Aorta (tissue), 5 donors: ENCODE data around the gene GBF1. TPM values are rescaled to one million over a fixed set of nuclear protein-coding genes. Genes with fewer than 3 reads are reported as not detected.

Source experiments
- ATAC-seq: fragments of 200-7000 bp; cut with Tn5 transposase; one replicate; pipeline ENCODE4 v1.9.1; 2022; ENCODE audit warnings: moderate library complexity; ENCODE audit not compliant: low FRiP score
- DNase-seq, 2 donors: peaks; one replicate each; pipeline ENCODE4 v3.0.0-alpha.2; 2020
- H3K27ac ChIP-seq, 2 donors: one replicate each; pipeline ENCODE4 v1.5.1; 2013; ENCODE audit warnings: low read length in 2 of 2, mild to moderate bottlenecking in 2 of 2, moderate library complexity in 2 of 2, control low read depth in 1 of 2, inconsistent platforms in 1 of 2, low read depth in 1 of 2
- H3K27me3 ChIP-seq, 2 donors: one replicate each; pipeline ENCODE4 v1.6.1; 2013; ENCODE audit warnings: control low read depth in 1 of 2, low read length in 1 of 2, mild to moderate bottlenecking in 1 of 2, moderate library complexity in 1 of 2; ENCODE audit not compliant: insufficient read depth in 2 of 2, control insufficient read depth in 1 of 2
- H3K36me3 ChIP-seq, 2 donors: one replicate each; pipeline ENCODE4 v1.6.1; 2013; ENCODE audit warnings: control low read depth in 1 of 2, low read length in 1 of 2, mild to moderate bottlenecking in 1 of 2; ENCODE audit not compliant: insufficient read depth in 2 of 2, control insufficient read depth in 1 of 2
- H3K4me1 ChIP-seq, 2 donors: one replicate each; pipeline ENCODE4 v1.6.1; 2013; ENCODE audit warnings: low read length in 2 of 2, control low read depth in 1 of 2, mild to moderate bottlenecking in 1 of 2, moderate library complexity in 1 of 2; ENCODE audit not compliant: insufficient read depth in 2 of 2, control insufficient read depth in 1 of 2
- H3K4me3 ChIP-seq, 2 donors: one replicate each; pipeline ENCODE4 v1.5.1; 2013; ENCODE audit warnings: low read length in 2 of 2, control low read depth in 1 of 2, mild to moderate bottlenecking in 1 of 2
- H3K9me3 ChIP-seq: one replicate; pipeline ENCODE4 v1.6.1; 2013; ENCODE audit warnings: mild to moderate bottlenecking, low read length; ENCODE audit not compliant: control insufficient read depth
- WGBS, 2 donors: extraction: QIAGEN DNeasy Blood & Tissue Kit; methylation state at CpG; one replicate each; pipeline ENCODE4 v1.1.7; 2013; 5-methylcytosine and 5-hydroxymethylcytosine counted together
- intact Hi-C, 2 donors: fragments of 100-400 bp; cut with DNase I; formaldehyde crosslinking; loops; one replicate each; pipeline versions ENCODE4 v1.14.2 to v1.15.0; 2022
- polyA plus RNA-seq, 2 donors: library from polyadenylated mRNA; stranded (reverse); fragments of 200-250 nt; gene quantifications; one replicate each; pipeline ENCODE4 v1.2.3, GENCODE V29; 2013
- total RNA-seq, 2 donors: library from RNA; stranded (reverse); fragmentation: NEBNext Ultra II Directional; extraction: Animal tissue kit (Norgen Biotek cat#: 25700); gene quantifications; one replicate each; pipeline ENCODE4 v1.2.1, GENCODE V29; 2021
- donor health status: healthy with polysubstance abuse.
- donor health status: Bipolar disorder and iron deficiency.
- donor health status: DM: no; HTN: no; CAD: no.
- donor health status: DM: no; HTN: no; CAD: no.
- donor health status: DM: yes; HTN: yes; CAD: no.

Gene GBF1
- total and polyA plus RNA-seq, 4 donors, result 7.1 to 44.0 (median 32.6) TPM

DNA sequence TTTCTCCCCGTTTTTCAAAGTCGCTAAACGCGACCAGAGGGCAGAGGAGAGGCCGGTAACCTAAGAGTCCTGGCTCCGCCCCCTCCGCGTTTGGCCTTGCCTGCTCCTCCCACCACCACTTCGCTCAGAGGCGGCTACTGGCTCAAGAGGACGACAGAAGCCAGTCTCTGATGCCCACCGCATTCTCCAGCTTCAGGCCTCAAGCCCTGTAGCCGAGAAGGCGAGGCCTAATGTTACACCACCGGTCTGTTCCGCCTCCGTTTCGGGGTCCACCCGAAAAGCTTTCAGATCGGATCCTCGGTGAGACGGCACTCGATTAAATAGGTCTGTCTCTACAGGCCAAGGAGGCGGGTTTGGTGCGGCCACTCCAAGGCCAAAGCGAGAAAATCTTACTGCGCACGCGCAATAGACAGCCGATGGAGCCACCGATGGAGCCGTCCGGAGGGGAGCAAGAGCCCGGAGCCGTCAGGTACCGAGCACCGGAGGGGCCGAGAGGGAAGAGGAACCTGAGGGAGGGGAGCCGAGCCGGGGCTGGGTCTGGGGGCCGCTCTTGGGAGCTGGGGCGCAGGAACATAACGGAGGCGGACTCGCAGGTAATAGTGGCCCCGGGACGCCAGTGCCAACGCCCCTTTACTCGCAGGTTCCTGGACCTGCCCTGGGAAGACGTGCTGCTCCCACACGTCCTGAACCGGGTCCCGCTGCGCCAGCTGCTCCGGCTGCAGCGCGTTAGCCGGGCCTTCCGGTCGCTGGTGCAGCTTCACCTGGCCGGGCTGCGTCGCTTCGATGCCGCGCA lies 175.6 kb downstream of the GBF1 start, which contains the start of gene FBXL15:
FBXL15 (plus strand) TSS at position 123 of the 793 bp plus-strand sequence; CDS start at position 417, 294 bp downstream.
- intact Hi-C loops, result loop anchor here in 1 of 2 donors (2.0 kb wide), 1 partner anchor 26 kb away; the partner anchor contains the start of gene NFKB2
- H3K36me3 ChIP-seq, result no peaks in the 10 kb centered on the region
- WGBS, 2 donors, result 0 to 1% methylated on average over 63 to 66 of the region's 66 CpGs
- H3K4me3 ChIP-seq, result peak within 1 kb of the TSS; percentile 71 to 73
- no peaks in the 10 kb centered on the region for H3K9me3 ChIP-seq
- no peaks in the 10 kb centered on the region for H3K27me3 ChIP-seq
- peak within 1 kb of the TSS in 1 of 2 donors; percentile 76 for H3K27ac ChIP-seq
- H3K4me1 ChIP-seq, result no peaks in the 10 kb centered on the region
- peak; percentile 96 for ATAC-seq
- DNase-seq, result peak; percentile 98

DNA sequence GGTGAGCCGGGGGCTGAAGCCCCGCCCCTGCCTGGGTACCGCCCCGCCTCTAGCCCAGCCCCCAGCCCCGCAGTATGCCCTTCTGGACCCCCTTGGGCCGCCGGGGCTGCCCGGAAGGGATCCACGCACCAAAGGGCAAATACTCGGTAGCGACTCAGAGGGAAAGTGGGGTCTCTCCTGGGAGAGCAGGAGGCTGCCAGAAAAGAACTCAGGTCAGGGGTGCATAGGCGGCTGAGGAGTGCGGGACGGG lies 176.1 kb downstream of the GBF1 start:
- Histone ChIP-seq H3K4me1 (no peaks in the 10 kb centered on the region), H3K36me3 (no peaks in the 10 kb centered on the region), H3K4me3 (peak overlapping the region; percentile 14 to 73), H3K27ac (peak overlapping the region in 1 of 2 donors; percentile 1), H3K9me3 (no peaks in the 10 kb centered on the region), H3K27me3 (no peaks in the 10 kb centered on the region)
- DNase-seq (no peak), ATAC-seq (no peak)
- intact Hi-C loops, result loop anchor here in 1 of 2 donors (2.0 kb wide), 1 partner anchor 27 kb away; the partner anchor contains the start of gene NFKB2
- 0 to 1% methylated on average over 14 of the region's 14 CpGs for WGBS, 2 donors

DNA sequence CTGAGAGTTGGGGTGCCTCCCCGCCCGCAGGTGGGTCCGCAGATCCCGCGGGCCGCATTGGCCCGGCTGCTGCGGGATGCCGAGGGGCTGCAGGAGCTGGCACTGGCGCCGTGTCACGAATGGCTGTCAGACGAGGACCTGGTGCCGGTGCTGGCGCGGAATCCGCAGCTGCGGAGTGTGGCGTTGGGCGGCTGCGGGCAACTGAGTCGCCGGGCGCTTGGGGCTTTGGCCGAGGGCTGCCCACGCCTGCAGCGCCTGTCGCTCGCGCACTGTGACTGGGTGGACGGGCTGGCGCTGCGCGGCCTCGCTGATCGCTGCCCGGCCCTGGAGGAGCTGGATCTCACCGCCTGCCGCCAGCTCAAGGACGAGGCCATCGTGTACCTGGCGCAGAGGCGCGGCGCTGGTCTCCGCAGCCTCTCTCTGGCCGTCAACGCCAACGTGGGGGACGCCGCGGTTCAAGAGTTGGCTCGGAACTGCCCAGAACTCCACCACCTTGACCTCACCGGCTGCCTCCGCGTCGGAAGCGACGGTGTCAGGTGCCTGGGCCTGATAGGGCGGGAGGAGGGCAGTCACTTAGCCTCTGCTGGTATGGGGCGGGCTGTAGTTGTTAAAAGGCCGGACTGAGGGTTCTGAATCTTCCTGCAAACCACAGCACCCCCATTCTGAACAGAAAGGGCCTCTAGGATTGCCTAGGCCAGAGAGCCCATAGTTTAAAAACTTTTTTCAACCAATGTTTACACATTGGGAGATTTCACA lies 176.6 kb downstream of the GBF1 start:
- no peak for DNase-seq
- WGBS, 2 donors, result 1% methylated on average over 48 to 62 of the region's 62 CpGs

DNA sequence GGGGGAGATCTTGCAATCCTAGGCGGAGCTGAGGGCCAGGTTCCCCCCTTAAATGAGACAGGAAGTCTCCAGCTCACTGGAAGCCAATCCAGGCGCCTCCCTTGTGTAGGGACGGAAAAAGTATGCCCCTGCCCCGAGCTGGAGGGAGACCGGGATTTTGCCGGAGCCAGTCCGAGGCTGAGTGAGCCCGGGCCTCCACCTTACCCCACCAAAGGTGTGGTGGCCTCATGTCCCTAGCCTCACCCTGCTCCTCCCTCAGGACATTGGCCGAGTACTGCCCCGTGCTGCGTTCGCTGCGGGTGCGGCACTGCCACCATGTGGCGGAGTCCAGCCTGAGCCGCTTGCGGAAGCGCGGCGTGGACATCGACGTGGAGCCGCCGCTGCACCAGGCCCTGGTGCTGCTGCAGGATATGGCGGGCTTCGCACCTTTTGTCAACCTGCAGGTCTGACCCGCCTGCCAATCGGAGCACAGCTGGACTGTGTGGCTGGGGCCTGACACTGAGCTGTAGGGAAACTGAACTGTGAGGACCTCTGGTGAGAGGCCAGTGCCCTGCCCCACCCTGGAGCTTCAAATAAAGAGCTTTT lies 177.3 kb downstream of the GBF1 start:
- no peaks in the 10 kb centered on the region for H3K27me3 ChIP-seq
- H3K9me3 ChIP-seq, result no peaks in the 10 kb centered on the region
- WGBS, 2 donors, result 5 to 6% methylated on average over 28 of the region's 28 CpGs
- H3K27ac ChIP-seq, result no peak overlapping the region
- ATAC-seq, result peak; percentile 72
- intact Hi-C loops, result no loop called here
- H3K4me1 ChIP-seq, result no peaks in the 10 kb centered on the region
- DNase-seq, result peak; percentile 90 to 93
- no peaks in the 10 kb centered on the region for H3K36me3 ChIP-seq
- no peak overlapping the region for H3K4me3 ChIP-seq

More for the DNA sequence above, 176.6 kb downstream of the GBF1 start:
- peak; percentile 1 for ATAC-seq
- Histone ChIP-seq H3K27me3 (no peaks in the 10 kb centered on the region), H3K4me1 (no peaks in the 10 kb centered on the region), H3K9me3 (no peaks in the 10 kb centered on the region), H3K36me3 (no peaks in the 10 kb centered on the region), H3K4me3 (peak overlapping the region; percentile 14 to 73), H3K27ac (peak overlapping the region in 1 of 2 donors; percentile 1)
- intact Hi-C loops, result loop anchor here in 1 of 2 donors (2.0 kb wide), 1 partner anchor 27 kb away; the partner anchor contains the start of gene NFKB2

DNA sequence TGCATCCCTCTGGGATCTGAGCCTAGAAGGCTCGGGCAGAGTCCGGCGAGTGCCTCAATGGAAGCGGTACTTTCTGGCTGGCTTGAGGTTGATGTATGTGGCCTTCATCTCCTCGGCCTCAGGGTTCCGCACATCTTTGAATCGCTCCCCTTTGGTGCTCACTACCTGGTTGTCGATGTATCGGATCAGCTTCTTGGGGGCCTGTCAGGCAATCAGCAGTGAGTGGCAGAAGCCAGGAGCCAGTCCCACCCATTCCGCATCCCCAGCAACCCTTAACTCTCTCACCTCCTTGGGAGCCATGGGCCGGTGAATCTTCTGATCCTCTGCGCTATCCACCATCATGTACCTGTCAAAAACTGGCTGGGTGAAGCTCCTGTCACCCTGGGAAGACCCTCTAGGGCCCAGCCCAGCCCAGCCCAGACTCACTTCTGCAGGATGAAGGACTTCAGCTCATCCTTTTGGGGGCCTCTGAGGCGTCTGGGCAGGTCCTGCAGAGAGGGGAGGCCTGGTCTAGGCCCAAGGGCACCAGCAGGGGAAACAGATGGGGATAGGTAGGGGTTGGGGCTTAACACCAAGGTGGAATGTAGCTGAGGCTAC lies 178.1 kb downstream of the GBF1 start:
- no peaks in the 10 kb centered on the region for H3K9me3 ChIP-seq
- H3K36me3 ChIP-seq, result no peaks in the 10 kb centered on the region
- intact Hi-C loops, result no loop called here
- no peak overlapping the region for H3K27ac ChIP-seq
- H3K27me3 ChIP-seq, result no peaks in the 10 kb centered on the region
- H3K4me1 ChIP-seq, result no peaks in the 10 kb centered on the region
- 87 to 90% methylated on average over 13 of the region's 13 CpGs for WGBS, 2 donors
- H3K4me3 ChIP-seq, result no peak overlapping the region
- DNase-seq, result no peak
- ATAC-seq, result no peak

DNA sequence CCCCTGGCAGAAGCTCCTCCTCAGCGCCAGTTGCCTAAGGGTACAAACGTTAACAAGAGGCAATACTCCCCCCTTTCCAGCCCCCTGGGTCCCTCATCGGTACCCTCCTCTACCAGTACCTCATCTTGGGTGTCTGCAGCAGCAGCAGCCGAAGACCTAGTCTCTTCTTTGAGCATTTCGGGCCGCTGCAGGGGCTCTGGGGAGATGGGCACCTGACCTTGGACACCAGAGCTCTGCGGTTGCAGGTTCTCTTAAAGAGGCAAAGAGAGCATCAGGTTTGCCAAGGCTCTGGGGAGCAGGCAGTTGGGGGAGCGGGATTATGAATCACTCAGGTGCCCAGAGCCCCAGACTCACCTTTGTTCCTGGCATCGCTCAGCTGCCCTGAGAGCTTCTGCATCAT lies 178.8 kb downstream of the GBF1 start:
- H3K4me1 ChIP-seq, result no peaks in the 10 kb centered on the region
- H3K9me3 ChIP-seq, result no peaks in the 10 kb centered on the region
- intact Hi-C loops, result no loop called here
- DNase-seq (no peak), ATAC-seq (no peak)
- H3K27me3 ChIP-seq, result no peaks in the 10 kb centered on the region
- no peak overlapping the region for H3K27ac ChIP-seq
- no peaks in the 10 kb centered on the region for H3K36me3 ChIP-seq
- H3K4me3 ChIP-seq, result no peak overlapping the region
- WGBS, 2 donors, result 76 to 86% methylated on average over 9 of the region's 9 CpGs

DNA sequence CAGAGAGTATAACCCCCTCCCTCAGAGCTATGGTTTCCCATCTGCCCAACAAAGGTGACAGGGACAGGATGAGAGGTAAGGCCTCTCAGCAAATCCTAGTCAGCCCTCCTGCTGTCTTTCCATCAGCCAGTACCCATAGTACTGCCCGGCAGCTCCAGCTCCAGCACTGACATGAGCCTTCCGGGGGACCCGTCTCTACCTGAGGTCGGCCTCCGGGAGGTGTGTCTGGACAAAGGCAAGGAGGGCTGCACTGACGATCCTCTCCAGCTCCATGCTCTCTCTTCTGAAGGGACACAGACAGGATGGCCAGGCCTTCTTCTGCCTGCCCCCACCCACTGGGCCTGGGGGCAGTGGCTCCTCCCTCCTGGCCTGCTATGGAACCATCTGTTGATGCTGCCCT lies 179.6 kb downstream of the GBF1 start:
- Histone ChIP-seq H3K27ac (no peak overlapping the region), H3K4me1 (no peaks in the 10 kb centered on the region), H3K36me3 (no peaks in the 10 kb centered on the region), H3K9me3 (no peaks in the 10 kb centered on the region), H3K4me3 (no peak overlapping the region), H3K27me3 (no peaks in the 10 kb centered on the region)
- ATAC-seq (no peak), DNase-seq (no peak)
- 85 to 88% methylated on average over 6 of the region's 6 CpGs for WGBS, 2 donors
- intact Hi-C loops, result no loop called here

DNA sequence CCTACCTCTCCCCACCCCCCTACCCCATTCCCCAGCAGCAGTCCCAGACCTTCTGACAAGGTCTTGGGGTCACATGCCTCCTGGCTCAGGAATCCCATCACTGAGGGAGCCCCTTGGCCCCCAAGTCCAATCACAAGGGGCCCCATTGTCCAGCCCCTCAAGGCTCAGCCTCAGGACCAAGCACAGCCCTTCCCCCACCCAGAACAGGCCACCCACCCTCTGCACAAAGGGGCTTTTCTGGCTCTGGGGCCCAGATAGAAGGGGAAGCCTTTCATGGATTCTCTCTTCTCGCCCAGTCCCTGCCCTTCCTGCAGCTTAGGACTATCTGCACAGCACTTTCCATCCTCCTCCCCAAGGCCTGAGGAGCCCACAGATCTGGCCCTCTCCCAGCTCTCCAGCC lies 180.1 kb downstream of the GBF1 start:
- Histone ChIP-seq H3K27me3 (no peaks in the 10 kb centered on the region), H3K9me3 (no peaks in the 10 kb centered on the region), H3K4me3 (no peak overlapping the region), H3K36me3 (no peaks in the 10 kb centered on the region), H3K27ac (no peak overlapping the region), H3K4me1 (no peaks in the 10 kb centered on the region)
- intact Hi-C loops, result no loop called here
- DNase-seq, result no peak
- no peak for ATAC-seq
- WGBS, 2 donors, result 75 to 91% methylated on average over 1 of the region's 1 CpG
